IMR-90 (cell line): ENCODE data around the gene REPIN1. TPM values are rescaled to one million over a fixed set of nuclear protein-coding genes. Genes with fewer than 3 reads are reported as not detected.

Experiments
- ATAC-seq: fragments of 200-7000 bp; cut with Tn5 transposase; 2 replicates; pipeline ENCODE4 v1.9.1; 2020; ENCODE audit warnings: low read depth, mild to moderate bottlenecking, moderate library complexity
- BruUV-seq: library from RNA; stranded (reverse); fragments of 400-500 nt; replicated peaks from 2 replicates; lab custom pipeline; 2021; lab: Mats Ljungman, UMichigan
- CTCF ChIA-PET: fragments of 300-600 bp; formaldehyde crosslinking; extraction: SDS; loops from one replicate; lab custom pipeline; 2021; ENCODE audit warnings: antibody characterized with exemption; lab: Yijun Ruan, JAX
- POLR2A ChIA-PET: fragments of 300-600 bp; sonication (Branson Sonifier 250); formaldehyde crosslinking; loops from one replicate; lab custom pipeline; 2022; ENCODE audit warnings: antibody characterized with exemption; ENCODE audit not compliant: unreplicated experiment; lab: Charles Lee
- DNase-seq: peaks from one replicate; pipeline ENCODE4 v3.0.0; 2013
- H2AFZ ChIP-seq: replicated peaks from 2 replicates; pipeline ENCODE3; 2013; ENCODE audit warnings: low read length, mild to moderate bottlenecking; ENCODE audit not compliant: poor library complexity
- H2AK5ac ChIP-seq: 2 replicates; pipeline ENCODE4 v1.6.1; 2013; ENCODE audit warnings: low read depth, low read length, inconsistent platforms
- H2AK9ac ChIP-seq: replicated peaks from 2 replicates; pipeline ENCODE3; 2013; ENCODE audit warnings: mild to moderate bottlenecking, low read depth, low read length, moderate library complexity; ENCODE audit not compliant: poor library complexity
- H2BK120ac ChIP-seq: 2 replicates; pipeline ENCODE4 v1.6.1; 2013; ENCODE audit warnings: low read depth, low read length, inconsistent platforms
- H2BK15ac ChIP-seq: 3 replicates; pipeline ENCODE4 v1.6.1; 2013; ENCODE audit warnings: low read depth, low read length, inconsistent platforms
- H2BK20ac ChIP-seq: 2 replicates; pipeline ENCODE4 v1.6.1; 2013; ENCODE audit warnings: low read depth, mild to moderate bottlenecking, inconsistent platforms, low read length, moderate library complexity
- H2BK5ac ChIP-seq: 2 replicates; pipeline ENCODE4 v1.6.1; 2013; ENCODE audit warnings: mild to moderate bottlenecking, low read depth, low read length, inconsistent platforms; ENCODE audit not compliant: poor library complexity, severe bottlenecking
- H3K14ac ChIP-seq: replicated peaks from 2 replicates; pipeline ENCODE4 v1.6.1; 2013; ENCODE audit warnings: low read depth, low read length, inconsistent platforms
- H3K18ac ChIP-seq: 2 replicates; pipeline ENCODE4 v1.6.1; 2013; ENCODE audit warnings: low read depth, low read length, control low read depth
- H3K23ac ChIP-seq: 2 replicates; pipeline ENCODE4 v1.6.1; 2013; ENCODE audit warnings: low read depth, low read length, inconsistent platforms
- H3K27ac ChIP-seq: 2 replicates; pipeline ENCODE4 v1.5.1; 2013; ENCODE audit warnings: mild to moderate bottlenecking, control low read depth, low read length; ENCODE audit not compliant: insufficient read depth
- H3K27me3 ChIP-seq: 2 replicates; pipeline ENCODE4 v1.6.1; 2013; ENCODE audit warnings: low read length; ENCODE audit not compliant: control insufficient read depth, insufficient read depth
- H3K36me3 ChIP-seq: 2 replicates; pipeline ENCODE4 v1.6.1; 2013; ENCODE audit warnings: low read length, mixed read lengths; ENCODE audit not compliant: control insufficient read depth, insufficient read depth
- H3K4ac ChIP-seq: 2 replicates; pipeline ENCODE4 v1.6.1; 2013; ENCODE audit warnings: low read depth, low read length, inconsistent platforms
- H3K4me1 ChIP-seq: 2 replicates; pipeline ENCODE4 v1.6.1; 2013; ENCODE audit warnings: low read length, mixed read lengths; ENCODE audit not compliant: control insufficient read depth, insufficient read depth
- H3K4me2 ChIP-seq: 2 replicates; pipeline ENCODE4 v1.6.1; 2013; ENCODE audit warnings: low read depth, mild to moderate bottlenecking, control low read depth, low read length, moderate library complexity
- H3K4me3 ChIP-seq: 2 replicates; pipeline ENCODE4 v1.5.1; 2013; ENCODE audit warnings: low read depth, mild to moderate bottlenecking, control low read depth, low read length, moderate library complexity; ENCODE audit not compliant: insufficient read depth
- H3K56ac ChIP-seq: 2 replicates; pipeline ENCODE4 v1.6.1; 2013; ENCODE audit warnings: low read length, inconsistent platforms; ENCODE audit not compliant: insufficient read depth; ENCODE audit errors: extremely low read depth
- H3K79me1 ChIP-seq, 2 experiments: 2 replicates each; pipeline ENCODE4 v1.6.1; 2013; ENCODE audit warnings: low read length in 2 of 2, inconsistent platforms in 1 of 2, low read depth in 1 of 2
- H3K9ac ChIP-seq: 2 replicates; pipeline ENCODE4 v1.6.1; 2013; ENCODE audit warnings: low read depth, low read length, control low read depth
- H3K9me1 ChIP-seq: 2 replicates; pipeline ENCODE4 v1.6.1; 2013; ENCODE audit warnings: low read length, inconsistent platforms; ENCODE audit not compliant: insufficient read depth
- H3K9me3 ChIP-seq: 2 replicates; pipeline ENCODE4 v1.6.1; 2013; ENCODE audit warnings: low read length; ENCODE audit not compliant: control insufficient read depth, insufficient read depth
- H4K20me1 ChIP-seq: 2 replicates; pipeline ENCODE4 v1.6.1; 2013; ENCODE audit warnings: low read length, inconsistent platforms; ENCODE audit not compliant: insufficient read depth
- H4K5ac ChIP-seq: 2 replicates; pipeline ENCODE4 v1.6.1; 2013; ENCODE audit warnings: mild to moderate bottlenecking, low read depth, low read length, control low read depth
- H4K8ac ChIP-seq, 2 experiments: 2 replicates each; pipeline ENCODE4 v1.6.1; 2013; ENCODE audit warnings: low read depth in 2 of 2, low read length in 2 of 2, control low read depth in 1 of 2, inconsistent platforms in 1 of 2
- H4K91ac ChIP-seq: 2 replicates; pipeline ENCODE4 v1.6.1; 2013; ENCODE audit warnings: low read depth, low read length, inconsistent platforms; ENCODE audit not compliant: insufficient read depth
- BHLHE40 ChIP-seq: fragments of 150-350 bp; IDR thresholded peaks from 2 replicates; pipeline ENCODE4 v1.6.1; 2016; ENCODE audit warnings: mild to moderate bottlenecking, low read depth, low read length
- CEBPB ChIP-seq: IDR thresholded peaks from 2 replicates; pipeline ENCODE4 v1.6.1; 2012; ENCODE audit warnings: low read depth, low read length, improper control_type of control experiment
- CHD1 ChIP-seq: IDR thresholded peaks from 2 replicates; pipeline ENCODE4 v1.6.1; 2012; ENCODE audit warnings: low read depth, low read length, improper control_type of control experiment
- CTCF ChIP-seq: conservative IDR thresholded peaks from 2 replicates; pipeline ENCODE4 v1.5.1; 2012; ENCODE audit warnings: mild to moderate bottlenecking, low read depth, low read length, improper control_type of control experiment
- ELK1 ChIP-seq: fragments of 150-350 bp; IDR thresholded peaks from 2 replicates; pipeline ENCODE4 v1.6.1; 2016; ENCODE audit warnings: low read depth, mild to moderate bottlenecking, low read length, moderate library complexity, borderline replicate concordance
- FOS ChIP-seq: fragments of 150-350 bp; IDR thresholded peaks from 2 replicates; pipeline ENCODE4 v1.6.1; 2016; ENCODE audit warnings: low read depth, low read length
- MAFK ChIP-seq: IDR thresholded peaks from 2 replicates; pipeline ENCODE4 v1.6.1; 2012; ENCODE audit warnings: low read depth, low read length, improper control_type of control experiment
- MAZ ChIP-seq: IDR thresholded peaks from 2 replicates; pipeline ENCODE4 v1.6.1; 2012; ENCODE audit warnings: low read depth, mild to moderate bottlenecking, low read length, improper control_type of control experiment, moderate library complexity, borderline replicate concordance
- MXI1 ChIP-seq: IDR thresholded peaks from 2 replicates; pipeline ENCODE4 v1.6.1; 2012; ENCODE audit warnings: low read depth, mild to moderate bottlenecking, low read length, moderate library complexity, borderline replicate concordance
- POLR2A ChIP-seq: IDR thresholded peaks from 2 replicates; pipeline ENCODE4 v1.6.1; 2012; ENCODE audit warnings: mild to moderate bottlenecking, low read depth, low read length
- RCOR1 ChIP-seq: IDR thresholded peaks from 2 replicates; pipeline ENCODE4 v1.6.1; 2012; ENCODE audit warnings: mild to moderate bottlenecking, low read length, improper control_type of control experiment; ENCODE audit not compliant: insufficient replicate concordance
- SMC3 ChIP-seq: fragments of 150-350 bp; IDR thresholded peaks from 2 replicates; pipeline ENCODE4 v1.6.1; 2016; ENCODE audit warnings: low read depth, mild to moderate bottlenecking, antibody characterized with exemption, low read length, moderate library complexity
- USF2 ChIP-seq: fragments of 150-350 bp; IDR thresholded peaks from 2 replicates; pipeline ENCODE4 v1.6.1; 2017; ENCODE audit warnings: mild to moderate bottlenecking, antibody characterized with exemption, low read length, low read depth
- WGBS, 2 experiments: methylation state at CpG; one replicate each; pipeline versions ENCODE4 v1.1.5 to v1.1.7; 2013; ENCODE audit warnings: missing lambda C conversion rate in 2 of 2; ENCODE audit not compliant: insufficient read length in 1 of 2; ENCODE audit errors: extremely low coverage in 2 of 2; 5-methylcytosine and 5-hydroxymethylcytosine counted together
- dilution Hi-C: fragments of 300-500 bp; cut with HindIII; formaldehyde crosslinking; loops from one replicate; pipeline ENCODE4 v1.14.3; 2018; ENCODE audit warnings: low sequenced_read_pairs; ENCODE audit not compliant: unreplicated experiment
- in situ Hi-C: fragments of 300-500 bp; cut with MboI; formaldehyde crosslinking; loops from 3 replicates; pipeline ENCODE4 v1.14.3; 2019; ENCODE audit warnings: low sequenced_read_pairs, inconsistent platforms, mixed read lengths
- intact Hi-C: fragments of 100-400 bp; cut with micrococcal nuclease; formaldehyde crosslinking; loops from 2 replicates; pipeline ENCODE4 v1.10.0; 2022
- polyA plus RNA-seq, 3 experiments: library from polyadenylated mRNA; depleted of rRNA; stranded (reverse); fragments of >200 nt; gene quantifications; 2 replicates each; pipeline ENCODE4 v1.2.3, GENCODE V29; 2012; ENCODE audit warnings: low replicate concordance in 1 of 3
- total RNA-seq: library from RNA; depleted of rRNA; stranded (reverse); fragments of >200 nt; gene quantifications from 2 replicates; pipeline ENCODE4 v1.2.3, GENCODE V29; 2012

REPIN1 gene
- total and polyA plus RNA-seq, 2 of the 4 experiments (the other 2 are of a cell fraction): 19.4 to 50.6 TPM

GRCh38 chr7:150398108-150398964 is 29.7 kb downstream of the REPIN1 start (continued):
- TF ChIP-seq FOS (no peak), POLR2A (no peak)

GRCh38 chr7:150398965-150399320 is 30.3 kb downstream of the REPIN1 start:
- Histone ChIP-seq H3K18ac (no peak overlapping the region), H3K9me1 (0 out of 2 replicates have a peak, but pooled peaks cover 1% of the 10 kb centered on the region), H4K20me1 (no peaks in the 10 kb centered on the region), H3K27me3 (no peaks in the 10 kb centered on the region), H3K36me3 (peaks cover 22% of the 10 kb centered on the region; the same call in 1 of the 2 replicates), H3K4me1 (peaks cover 9% of the 10 kb centered on the region), H4K8ac (no peak overlapping the region), H2BK20ac (no peak overlapping the region), H2BK15ac (no peak overlapping the region), H2BK120ac (no peak overlapping the region), H3K23ac (no peak overlapping the region), H2AK9ac (no peak overlapping the region), H3K79me1 (peaks cover 6 to 17% of the 10 kb centered on the region in 2 experiments; a peak in 1 of 4 replicates), H2AK5ac (no peak overlapping the region), H4K91ac (no peak overlapping the region), H3K4ac (no peak overlapping the region), H3K14ac (no peak overlapping the region), H3K56ac (no peak overlapping the region), H4K5ac (no peak overlapping the region), H3K4me2 (no peak overlapping the region), H3K9ac (no peak overlapping the region), H3K27ac (no peak overlapping the region), H3K4me3 (no peak overlapping the region), H2BK5ac (no peak overlapping the region), H3K9me3 (no peaks in the 10 kb centered on the region), H2AFZ (no peak overlapping the region)
- DNase-seq (no peak), ATAC-seq (no peak)
- no CpG with 5 or more reads among the region's 2 CpGs for WGBS, 2 experiments
- no TSS peak for BruUV-seq
- intact Hi-C loops (no loop called here), in situ Hi-C loops (no loop called here), dilution Hi-C loops (no loop called here)
- TF ChIP-seq BHLHE40: no peak
- TF ChIP-seq CTCF: no peak
- TF ChIP-seq CHD1: no peak
- TF ChIP-seq MXI1: no peak
- no peak for TF ChIP-seq MAFK
- no peak for TF ChIP-seq USF2
- no peak for TF ChIP-seq RCOR1
- no peak for TF ChIP-seq SMC3
- no peak for TF ChIP-seq MAZ
- TF ChIP-seq CEBPB: no peak
- TF ChIP-seq ELK1: no peak
- ChIA-PET POLR2A (no interaction called here), CTCF (no interaction called here)
